Brain microvascular endothelial cell (primary cell): ENCODE results near the gene CACHD1.

Experiments
- DNase-seq: peaks from one replicate; pipeline ENCODE4 v3.0.0-alpha.2; 2020
- H3K27ac ChIP-seq: fragments of 250-450 bp; sonication (Bioruptor Pico); 2 replicates; pipeline ENCODE4 v1.5.1; 2020; ENCODE audit warnings: mild to moderate bottlenecking, moderate library complexity
- H3K27me3 ChIP-seq: fragments of 250-450 bp; sonication (Bioruptor Pico); replicated peaks from 2 replicates; pipeline ENCODE4 v1.5.1; 2020; ENCODE audit warnings: mild to moderate bottlenecking
- H3K36me3 ChIP-seq: fragments of 250-450 bp; sonication (Bioruptor Pico); replicated peaks from 2 replicates; pipeline ENCODE4 v1.5.1; 2020; ENCODE audit warnings: mild to moderate bottlenecking
- H3K4me3 ChIP-seq: 2 replicates; pipeline ENCODE4 v1.5.1; 2011; ENCODE audit warnings: low read depth, mild to moderate bottlenecking, control low read depth, low read length, moderate library complexity
- CTCF ChIP-seq: IDR thresholded peaks from 2 replicates; pipeline ENCODE4 v1.5.1; 2011; ENCODE audit warnings: low read depth, mild to moderate bottlenecking, moderate library complexity, low read length, control low read depth, inconsistent platforms; ENCODE audit errors: missing control alignments
- in situ Hi-C: cut with HindIII; loops from 2 replicates; pipeline ENCODE4 v1.10.0; 2017; ENCODE audit warnings: low sequenced_read_pairs, low pct_ligation_motif_present

Gene CACHD1

GRCh38 chr1:64663668-64664067, 193.7 kb downstream of the CACHD1 start:
- Histone ChIP-seq H3K27me3 (no peaks in the 10 kb centered on the region), H3K36me3 (no peaks in the 10 kb centered on the region), H3K27ac (no peak overlapping the region), H3K4me3 (no peak overlapping the region)
- in situ Hi-C loops = no loop called here
- TF ChIP-seq CTCF = peak; percentile 62
- peak; percentile 22 for DNase-seq

DNA sequence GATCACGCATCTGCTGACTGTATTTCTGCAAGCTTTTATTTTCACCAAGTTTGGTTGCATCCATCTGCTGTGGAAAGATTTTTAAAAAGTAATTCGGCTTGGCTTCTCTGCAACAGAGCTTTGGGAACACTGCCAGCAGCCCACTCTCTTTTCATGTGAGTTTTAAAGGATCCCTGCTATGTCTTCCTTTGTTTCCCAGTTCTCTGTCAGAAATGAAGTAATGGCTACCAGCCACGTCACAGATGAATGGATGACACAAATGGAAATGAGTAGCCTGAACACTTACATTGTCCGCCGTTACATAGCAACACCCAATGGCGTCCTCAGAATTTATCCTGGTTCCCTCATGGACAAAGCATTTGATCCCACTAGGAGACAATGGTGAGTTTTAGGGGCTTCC, 194.4 kb downstream of the CACHD1 start:
- H3K27ac ChIP-seq = no peak overlapping the region
- H3K36me3 ChIP-seq = no peaks in the 10 kb centered on the region
- H3K4me3 ChIP-seq = no peak overlapping the region
- no peaks in the 10 kb centered on the region for H3K27me3 ChIP-seq
- no peak for DNase-seq
- TF ChIP-seq CTCF = no peak
- in situ Hi-C loops = no loop called here

DNA sequence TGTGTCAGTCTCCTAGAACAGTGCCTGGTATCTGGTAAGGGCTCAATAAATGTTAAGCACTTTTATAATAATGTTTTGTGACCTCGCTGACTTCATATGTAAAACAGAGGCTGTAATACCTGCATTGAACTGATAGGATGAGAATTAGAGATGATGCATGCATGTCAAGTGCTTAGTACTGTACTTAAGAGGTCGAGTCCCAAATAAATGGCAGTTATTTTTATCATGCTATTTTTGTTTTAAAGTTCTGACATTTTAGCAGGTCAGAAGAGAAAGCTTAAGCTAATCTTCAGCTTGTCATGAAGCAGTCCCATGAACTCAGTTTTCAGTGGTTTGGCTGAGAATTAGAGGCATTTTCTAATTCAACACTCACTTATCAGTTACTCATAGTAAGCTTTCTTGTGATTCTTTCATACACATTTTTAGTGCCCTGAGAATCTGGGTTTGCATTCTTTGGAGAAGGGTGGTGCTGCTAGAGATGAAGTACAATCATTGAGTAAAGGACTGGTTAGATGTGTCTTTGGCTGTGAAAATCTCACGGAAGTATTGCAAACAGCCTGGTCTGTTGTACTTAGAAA, 199.3 kb downstream of the CACHD1 start:
- Histone ChIP-seq H3K4me3 (no peak overlapping the region), H3K36me3 (no peaks in the 10 kb centered on the region), H3K27me3 (no peaks in the 10 kb centered on the region), H3K27ac (no peak overlapping the region)
- in situ Hi-C loops = no loop called here
- TF ChIP-seq CTCF = no peak
- no peak for DNase-seq

GRCh38 chr1:64675718-64676345, 205.9 kb downstream of the CACHD1 start:
- no peak for DNase-seq
- no peak overlapping the region for H3K27ac ChIP-seq
- in situ Hi-C loops = no loop called here
- H3K27me3 ChIP-seq = no peaks in the 10 kb centered on the region
- peak; percentile 70 for TF ChIP-seq CTCF
- no peak overlapping the region for H3K4me3 ChIP-seq
- no peaks in the 10 kb centered on the region for H3K36me3 ChIP-seq

DNA sequence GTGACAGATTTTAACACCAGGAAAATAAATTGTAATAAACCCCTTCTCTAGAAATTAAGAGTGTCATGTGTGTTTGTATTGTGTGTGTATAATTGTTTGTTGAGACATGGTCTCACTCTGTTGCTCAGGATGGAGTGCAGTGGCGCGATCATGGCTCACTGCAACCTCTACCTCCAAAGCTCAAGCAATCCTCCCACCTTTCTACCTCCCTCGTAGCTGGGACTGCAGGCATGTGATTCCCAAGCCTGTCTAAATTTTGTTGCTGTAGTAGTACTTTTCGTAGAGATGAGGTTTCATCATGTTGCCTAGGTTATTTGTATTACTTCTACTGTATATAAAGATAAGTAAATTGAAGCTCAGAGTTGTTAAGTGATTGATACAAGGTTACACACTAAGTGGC, 206.5 kb downstream of the CACHD1 start:
- no peak for DNase-seq
- no peaks in the 10 kb centered on the region for H3K36me3 ChIP-seq
- TF ChIP-seq CTCF = no peak
- no peak overlapping the region for H3K4me3 ChIP-seq
- no peaks in the 10 kb centered on the region for H3K27me3 ChIP-seq
- in situ Hi-C loops = no loop called here
- H3K27ac ChIP-seq = no peak overlapping the region

DNA sequence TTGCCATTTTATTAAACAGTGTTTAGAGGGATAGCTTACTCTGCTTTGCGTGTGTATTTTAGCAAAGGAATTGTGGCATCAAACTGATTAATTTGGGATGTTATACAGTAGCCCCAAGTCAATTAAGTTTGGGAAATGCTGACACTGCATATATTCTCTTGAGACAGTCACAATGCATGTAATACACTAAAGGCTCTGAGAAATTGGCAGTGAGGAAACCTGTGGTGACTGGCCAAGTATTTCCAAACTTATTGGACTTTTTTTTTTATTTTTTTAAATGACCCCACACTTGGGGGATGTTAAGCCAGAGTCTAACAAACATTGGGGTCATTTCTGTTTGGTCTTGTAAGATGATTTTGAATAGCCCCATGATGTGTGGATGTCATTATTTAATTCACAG, 207.6 kb downstream of the CACHD1 start:
- no peaks in the 10 kb centered on the region for H3K27me3 ChIP-seq
- no peak overlapping the region for H3K4me3 ChIP-seq
- H3K36me3 ChIP-seq = no peaks in the 10 kb centered on the region
- in situ Hi-C loops = no loop called here
- H3K27ac ChIP-seq = no peak overlapping the region
- TF ChIP-seq CTCF = no peak
- no peak for DNase-seq
